LNCaP clone FGC (cell line): ENCODE data around the gene ERC1.

ENCODE experiments used
- DNase-seq: peaks from one replicate; pipeline ENCODE4 v3.0.0-alpha.2; 2011; ENCODE audit warnings: low read depth
- H3K4me3 ChIP-seq: 2 replicates; pipeline ENCODE4 v1.5.1; 2011; ENCODE audit warnings: mild to moderate bottlenecking, low read depth, low read length, control low read depth
- TF ChIP-seq, protein P1 (sequence below): IDR thresholded peaks from 2 replicates; pipeline ENCODE4 v1.5.1; 2012; ENCODE audit warnings: mild to moderate bottlenecking; ENCODE audit not compliant: control insufficient read depth, insufficient read depth; ENCODE audit errors: extremely low read depth

The ERC1 gene

DNA sequence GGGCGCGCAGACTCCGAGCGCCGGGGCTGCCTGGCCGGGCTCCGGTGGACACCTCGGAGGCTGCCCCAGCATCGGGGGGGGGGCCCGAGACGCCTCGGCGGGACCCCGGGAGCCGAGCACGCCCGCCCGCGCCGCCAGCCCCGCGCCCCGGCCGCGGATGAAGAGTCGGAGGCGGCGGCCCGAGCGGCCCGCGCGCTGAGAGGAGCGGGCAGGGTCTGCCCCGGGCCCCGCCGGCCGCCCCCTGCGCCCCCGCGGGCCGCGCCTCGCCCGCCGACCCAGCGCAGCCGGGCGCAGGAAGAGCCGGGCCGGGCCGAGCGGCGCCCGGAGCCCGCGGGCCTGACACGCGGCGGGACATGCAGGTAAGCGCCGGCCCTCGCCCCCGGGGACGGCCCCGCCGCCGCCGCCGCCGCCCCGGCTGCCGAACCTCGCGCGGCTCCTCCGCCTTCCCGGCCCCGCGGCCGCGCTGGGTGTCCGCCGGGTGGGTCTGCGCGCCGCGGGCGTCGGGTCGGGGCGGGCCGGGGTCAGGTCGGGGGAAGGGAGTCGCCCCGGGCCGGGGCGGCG, 539.6 kb downstream of the ERC1 start:
- DNase-seq: no peak
- TF ChIP-seq, protein P1, sequence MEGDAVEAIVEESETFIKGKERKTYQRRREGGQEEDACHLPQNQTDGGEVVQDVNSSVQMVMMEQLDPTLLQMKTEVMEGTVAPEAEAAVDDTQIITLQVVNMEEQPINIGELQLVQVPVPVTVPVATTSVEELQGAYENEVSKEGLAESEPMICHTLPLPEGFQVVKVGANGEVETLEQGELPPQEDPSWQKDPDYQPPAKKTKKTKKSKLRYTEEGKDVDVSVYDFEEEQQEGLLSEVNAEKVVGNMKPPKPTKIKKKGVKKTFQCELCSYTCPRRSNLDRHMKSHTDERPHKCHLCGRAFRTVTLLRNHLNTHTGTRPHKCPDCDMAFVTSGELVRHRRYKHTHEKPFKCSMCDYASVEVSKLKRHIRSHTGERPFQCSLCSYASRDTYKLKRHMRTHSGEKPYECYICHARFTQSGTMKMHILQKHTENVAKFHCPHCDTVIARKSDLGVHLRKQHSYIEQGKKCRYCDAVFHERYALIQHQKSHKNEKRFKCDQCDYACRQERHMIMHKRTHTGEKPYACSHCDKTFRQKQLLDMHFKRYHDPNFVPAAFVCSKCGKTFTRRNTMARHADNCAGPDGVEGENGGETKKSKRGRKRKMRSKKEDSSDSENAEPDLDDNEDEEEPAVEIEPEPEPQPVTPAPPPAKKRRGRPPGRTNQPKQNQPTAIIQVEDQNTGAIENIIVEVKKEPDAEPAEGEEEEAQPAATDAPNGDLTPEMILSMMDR: no peak
- no peak overlapping the region for H3K4me3 ChIP-seq

DNA sequence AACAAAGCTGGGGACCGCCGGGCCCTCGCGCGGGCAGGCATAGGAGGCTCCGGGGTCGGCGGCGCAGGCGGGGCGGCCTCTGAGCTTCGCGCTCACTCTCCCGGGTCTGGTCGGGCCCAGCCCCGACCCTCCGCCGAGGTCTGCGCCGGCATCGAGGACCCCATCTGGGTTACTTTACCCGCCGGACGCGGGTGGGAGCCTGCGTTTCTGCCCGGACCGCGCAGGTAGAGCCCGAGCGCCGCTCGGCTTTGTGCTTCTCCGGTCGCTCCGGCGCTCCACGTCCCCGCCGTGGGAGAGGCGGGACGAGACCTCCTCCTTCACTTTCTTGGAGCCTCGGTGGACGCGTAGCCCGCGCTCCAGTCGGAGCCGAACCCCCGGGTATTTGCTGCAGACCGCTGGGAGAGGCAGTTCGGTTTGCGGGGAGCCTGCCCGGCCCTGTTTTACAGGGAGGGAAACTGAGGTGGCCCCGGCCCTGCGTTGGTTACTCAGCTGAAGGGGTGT, 540.2 kb downstream of the ERC1 start:
- no peak overlapping the region for H3K4me3 ChIP-seq

DNA sequence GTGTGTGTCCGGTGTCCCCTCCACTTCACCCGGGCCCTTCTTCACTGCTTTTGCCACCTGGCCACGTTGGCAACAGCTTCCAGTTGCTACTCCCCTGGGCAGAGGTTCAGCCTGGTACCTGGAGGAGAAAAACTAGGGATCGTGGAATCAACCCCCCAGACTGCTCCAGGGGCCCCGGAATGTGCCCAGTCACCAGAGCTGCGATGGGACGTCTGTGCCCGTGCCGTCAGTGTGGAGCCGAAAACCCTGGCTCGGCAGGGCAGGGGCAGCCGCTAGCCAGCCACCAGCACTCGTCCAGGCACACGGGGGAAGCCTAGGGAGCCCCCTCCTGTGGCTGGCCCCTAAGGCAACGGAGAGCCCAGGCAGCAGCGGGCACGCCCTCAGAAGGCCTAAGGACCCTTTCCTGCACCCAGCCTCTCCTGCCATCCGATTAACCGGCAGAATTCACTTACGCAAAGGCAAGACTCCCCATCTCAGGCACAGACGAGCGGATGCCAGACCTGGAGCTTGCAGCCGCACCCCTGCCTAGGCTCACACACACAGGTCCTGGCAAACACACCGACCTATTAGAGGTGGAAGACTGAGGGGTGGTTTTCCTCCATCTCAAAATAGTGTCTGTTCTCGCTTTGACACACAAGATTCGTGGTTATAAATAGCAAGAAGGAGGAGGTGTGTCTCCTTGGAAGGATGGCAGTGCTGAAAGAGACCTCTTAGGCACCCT, 540.8 kb downstream of the ERC1 start:
- TF ChIP-seq, protein P1: no peak
- H3K4me3 ChIP-seq: no peak overlapping the region
- DNase-seq: no peak

More for the DNA sequence above, 540.2 kb downstream of the ERC1 start:
- DNase-seq: no peak
- TF ChIP-seq, protein P1: no peak

DNA sequence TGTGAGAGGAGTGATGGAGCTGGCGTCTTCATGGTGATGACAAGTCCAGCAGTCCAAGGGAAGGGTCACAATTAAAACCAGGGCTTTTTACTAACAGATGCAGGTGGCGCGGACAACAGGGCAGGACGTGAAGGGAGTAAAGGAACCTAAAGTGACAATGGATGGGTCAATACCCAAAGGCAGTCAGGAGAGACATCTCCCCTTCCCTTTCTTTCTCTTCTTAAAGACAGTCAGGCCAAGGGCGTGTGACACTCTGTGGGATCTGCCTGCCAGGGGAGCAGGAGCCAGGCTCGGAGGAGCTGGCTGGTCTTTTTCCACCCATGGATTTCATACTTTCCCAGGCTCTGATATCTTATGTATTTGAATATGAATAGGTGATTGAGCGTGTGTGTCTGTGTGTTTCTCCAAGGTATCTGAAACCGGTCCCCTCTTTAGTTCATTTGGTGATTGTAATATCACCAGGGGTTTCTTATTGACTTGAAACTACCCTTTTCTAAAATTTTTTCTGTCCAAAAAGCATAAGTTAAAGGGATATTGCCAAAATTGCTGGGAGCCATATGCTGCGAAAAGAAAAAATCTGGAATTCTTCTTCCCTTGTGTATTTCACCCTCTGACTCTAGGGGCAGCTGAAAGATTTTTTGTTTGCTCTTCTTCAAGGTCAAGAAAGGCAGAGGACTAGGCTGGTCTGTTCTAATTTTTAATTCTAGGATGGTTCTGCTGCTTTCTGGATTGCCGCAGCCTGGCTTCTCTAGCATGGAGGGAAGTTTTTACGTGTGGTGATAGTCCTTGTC, 541.5 kb downstream of the ERC1 start:
- TF ChIP-seq, protein P1: no peak
- no peak overlapping the region for H3K4me3 ChIP-seq
- no peak for DNase-seq

DNA sequence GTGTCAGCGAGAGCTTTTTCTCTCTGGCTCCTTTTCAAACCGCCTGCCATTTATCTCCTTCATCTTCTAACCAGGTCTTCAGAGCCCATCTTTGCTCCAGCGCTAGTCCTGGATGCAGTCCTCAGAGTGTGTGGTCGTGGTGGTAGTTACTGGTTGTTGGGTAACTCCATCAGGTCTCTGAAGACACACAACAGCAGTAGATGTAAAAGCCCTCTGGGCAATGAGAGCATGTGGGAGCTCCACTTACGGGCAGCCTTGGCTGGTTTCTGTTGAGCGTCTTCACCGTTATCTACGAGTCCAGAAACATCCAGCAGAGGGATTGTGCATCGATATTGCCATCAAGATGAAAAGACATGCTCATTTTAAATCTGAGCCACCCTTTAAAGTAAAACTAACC, 542.2 kb downstream of the ERC1 start:
- TF ChIP-seq, protein P1: no peak
- DNase-seq: no peak
- no peak overlapping the region for H3K4me3 ChIP-seq

DNA sequence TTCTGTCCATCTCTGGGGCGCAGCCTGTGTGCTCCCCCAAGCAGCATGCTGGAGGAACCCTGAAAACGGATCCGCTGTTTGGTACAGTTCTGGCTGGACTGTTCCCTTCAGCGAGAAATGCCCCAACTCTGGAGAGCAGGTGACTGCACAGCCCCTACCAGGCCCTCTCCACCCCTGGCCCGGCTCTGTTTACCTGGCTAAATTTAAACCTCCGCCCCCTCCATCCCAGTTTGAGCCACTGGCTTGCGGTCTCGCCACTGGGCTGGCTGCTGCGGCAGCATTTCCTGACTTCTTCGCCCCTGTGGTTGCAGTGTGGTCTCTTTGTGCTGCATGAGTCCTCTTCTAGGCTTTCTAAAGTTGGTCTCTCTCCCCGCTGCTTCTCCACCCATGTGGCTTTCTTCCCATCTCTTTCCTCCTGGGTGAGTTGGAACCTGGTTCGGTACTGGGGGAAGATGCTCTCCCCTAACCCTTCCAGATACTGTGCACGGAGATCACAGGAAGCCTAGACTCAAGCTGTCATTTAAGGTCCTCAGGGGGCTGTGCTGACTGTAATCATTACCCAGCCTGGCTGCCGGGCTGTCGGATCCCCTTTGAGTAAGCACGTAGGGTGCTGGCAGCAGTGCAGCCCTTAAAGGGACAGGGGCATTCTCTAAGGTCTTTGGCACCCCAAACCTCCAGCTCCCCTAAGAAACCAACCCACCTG, 542.7 kb downstream of the ERC1 start:
- no peak overlapping the region for H3K4me3 ChIP-seq
- TF ChIP-seq, protein P1: no peak
- DNase-seq: no peak
